Retinal pigment epithelial cell (primary cell): ENCODE measurements around the gene ELL.

Experiments
- DNase-seq: peaks from one replicate; pipeline ENCODE4 v3.0.0-alpha.2; 2010; ENCODE audit warnings: low read depth
- H3K4me3 ChIP-seq: 2 replicates; pipeline ENCODE4 v1.5.1; 2011; ENCODE audit warnings: mild to moderate bottlenecking, low read length, control low read depth, moderate library complexity
- CTCF ChIP-seq: conservative IDR thresholded peaks from 2 replicates; pipeline ENCODE4 v1.5.1; 2011; ENCODE audit warnings: low read depth, low read length, control low read depth, inconsistent platforms

ELL gene

GRCh38 chr19:18504886-18505610, 16.8 kb downstream of the ELL start:
- TF ChIP-seq CTCF, result no peak
- no peak overlapping the region for H3K4me3 ChIP-seq
- DNase-seq, result no peak

DNA sequence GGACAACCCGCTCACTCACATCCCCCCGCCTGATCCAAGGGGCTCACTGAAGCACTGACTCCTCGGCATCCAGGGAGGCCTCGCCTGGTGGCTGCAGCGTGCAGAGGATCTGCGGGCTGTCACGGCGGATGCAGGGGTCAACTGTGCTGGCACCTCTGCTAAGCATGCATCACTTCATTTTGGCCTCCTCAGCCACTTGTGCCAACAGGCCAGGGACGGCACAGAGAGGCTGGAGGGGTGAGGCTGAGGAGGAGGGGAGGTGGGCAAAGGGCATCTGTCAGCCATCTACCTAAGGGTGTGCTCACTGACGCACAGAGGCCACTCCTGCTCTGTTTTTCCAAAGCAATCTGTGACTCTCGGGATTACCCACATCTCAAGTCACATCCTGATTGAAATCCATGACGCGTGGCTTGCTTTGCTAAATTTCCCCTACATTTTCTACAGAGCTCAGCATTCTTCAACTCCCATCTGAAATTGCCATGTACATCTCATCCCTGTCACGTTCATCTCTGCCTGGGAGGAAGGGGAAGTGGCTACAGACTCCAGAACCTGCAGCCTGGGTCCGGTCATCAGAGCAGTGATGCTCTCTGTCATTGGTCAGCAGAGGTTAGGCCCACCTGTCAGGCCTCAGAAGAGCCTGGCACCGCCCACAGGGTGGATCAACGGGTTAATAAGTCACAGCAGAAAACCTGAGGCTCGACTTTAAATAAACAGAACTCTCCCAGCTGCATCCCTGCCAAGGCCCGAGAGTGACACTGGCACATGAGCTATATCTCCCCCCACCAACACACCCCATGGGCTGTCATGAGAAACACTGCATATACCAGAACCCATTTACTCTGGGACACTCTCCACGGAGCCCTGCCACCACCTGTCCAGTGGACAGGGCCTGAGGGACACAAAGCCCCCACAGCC, 17.6 kb downstream of the ELL start:
- no peak overlapping the region for H3K4me3 ChIP-seq
- no peak for TF ChIP-seq CTCF
- no peak for DNase-seq

DNA sequence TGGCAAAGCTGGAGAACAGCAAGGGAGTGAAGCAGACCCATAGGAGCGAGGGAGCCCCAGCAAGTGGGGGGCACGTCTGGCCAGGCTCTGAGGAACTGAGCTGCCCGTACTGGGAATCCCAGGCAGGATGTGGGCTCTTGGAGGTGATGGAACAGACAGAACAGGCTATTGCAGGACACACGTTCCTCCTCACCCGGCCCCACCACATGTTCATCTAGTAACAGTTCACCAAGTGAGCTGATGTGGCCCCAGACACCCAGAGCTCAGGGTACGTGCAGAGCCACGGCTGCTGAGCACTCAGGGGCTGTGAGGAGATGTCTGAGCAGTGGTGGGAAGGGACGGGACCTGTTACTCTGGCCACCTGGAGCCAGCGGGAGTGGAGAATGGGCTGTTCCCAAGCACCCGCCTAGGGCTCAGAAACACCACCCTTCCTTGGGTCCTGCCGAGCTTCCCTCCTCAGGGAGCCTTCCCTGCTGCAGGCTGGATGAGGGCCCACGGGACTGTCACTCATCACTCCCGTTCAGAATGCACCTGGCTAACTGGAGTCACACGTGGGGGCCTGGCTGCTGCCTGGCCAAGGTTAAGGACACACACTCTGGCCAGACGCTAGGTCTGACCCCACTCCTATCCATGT, 18.4 kb downstream of the ELL start:
- H3K4me3 ChIP-seq, result no peak overlapping the region
- no peak for DNase-seq
- TF ChIP-seq CTCF, result no peak

DNA sequence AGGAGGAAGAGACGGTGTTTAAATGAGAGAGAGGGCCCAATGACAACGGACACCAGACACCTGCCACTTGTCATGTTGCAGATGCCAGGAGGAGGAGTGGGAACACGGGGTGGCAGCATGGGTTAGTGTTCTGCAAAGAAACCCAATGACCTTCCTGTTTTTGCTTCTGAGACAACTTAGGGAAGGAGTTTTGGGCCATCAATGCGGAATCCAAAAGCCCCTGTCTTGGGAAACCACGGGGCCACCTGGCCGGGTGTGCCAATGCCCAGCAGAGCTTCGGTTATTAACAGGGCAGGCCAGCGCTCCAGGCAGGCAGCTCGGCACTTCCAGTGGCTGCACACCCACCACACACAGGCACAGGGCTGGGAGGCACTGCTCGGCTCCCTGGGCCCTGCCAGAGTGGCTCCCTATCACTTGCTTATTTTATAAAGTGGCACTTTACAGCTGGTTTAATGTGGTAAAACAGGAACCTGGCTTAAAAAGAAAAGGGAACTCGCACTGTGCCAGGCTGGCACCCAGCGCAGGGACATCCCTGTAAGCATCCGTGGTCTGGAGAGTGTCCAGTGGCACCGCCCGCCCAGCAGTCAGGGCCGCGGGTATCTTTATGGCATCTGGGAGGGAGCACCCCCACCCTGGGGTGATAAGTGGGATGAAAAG, 19.1 kb downstream of the ELL start:
- TF ChIP-seq CTCF, result no peak
- DNase-seq, result no peak
- no peak overlapping the region for H3K4me3 ChIP-seq

GRCh38 chr19:18502246-18502637, 19.6 kb downstream of the ELL start:
- no peak for TF ChIP-seq CTCF
- no peak overlapping the region for H3K4me3 ChIP-seq
- no peak for DNase-seq

GRCh38 chr19:18501832-18502231, 20.0 kb downstream of the ELL start:
- no peak for TF ChIP-seq CTCF
- DNase-seq, result peak; percentile 45
- no peak overlapping the region for H3K4me3 ChIP-seq
